Activated CD8-positive, alpha-beta memory T cell treated with anti-CD3 and anti-CD28 coated beads for 1 hour (primary cell): Measurements from ENCODE around the gene UPB1.
"Not testable (repeated sequence)": the region's sequence is repeated elsewhere in the genome, so short reads cannot be mapped to it uniquely, and the experiment has no call there.

ENCODE experiments used
- DNase-seq, 2 donors: peaks; one replicate each; pipeline ENCODE4 v3.0.0-alpha.2; 2020; ENCODE audit warnings: low read depth in 1 of 2; ENCODE audit errors: extremely low read depth in 1 of 2

The UPB1 gene

DNA sequence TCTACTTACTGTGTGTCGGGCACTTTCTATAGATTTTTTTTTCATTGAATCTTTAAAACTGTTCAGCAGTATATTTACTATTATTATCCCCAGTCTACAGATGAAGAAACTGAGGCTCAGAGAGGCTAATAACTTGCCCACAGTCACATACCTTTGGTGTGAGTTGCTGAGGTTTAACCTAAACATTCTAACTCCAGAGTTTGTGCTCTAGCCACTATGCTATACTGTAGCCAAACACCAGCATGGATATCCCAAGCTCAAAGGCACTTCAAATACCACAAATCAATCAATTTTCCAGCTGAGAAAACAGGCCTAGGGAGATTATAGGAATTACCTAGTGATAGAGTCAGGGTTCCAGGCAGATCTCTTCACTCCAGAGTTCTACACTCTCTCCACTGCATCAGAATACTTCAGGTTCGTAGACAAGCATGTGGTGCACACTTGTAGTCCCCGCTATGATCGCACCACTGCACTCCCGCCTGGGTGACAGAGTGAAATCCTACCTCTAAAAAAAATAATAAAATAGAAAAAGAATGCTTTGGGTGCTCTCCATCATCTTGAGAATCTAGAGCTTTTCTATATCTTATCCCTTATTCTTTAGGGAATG is 20.4 kb upstream of the UPB1 start:
- DNase-seq: no peak

DNA sequence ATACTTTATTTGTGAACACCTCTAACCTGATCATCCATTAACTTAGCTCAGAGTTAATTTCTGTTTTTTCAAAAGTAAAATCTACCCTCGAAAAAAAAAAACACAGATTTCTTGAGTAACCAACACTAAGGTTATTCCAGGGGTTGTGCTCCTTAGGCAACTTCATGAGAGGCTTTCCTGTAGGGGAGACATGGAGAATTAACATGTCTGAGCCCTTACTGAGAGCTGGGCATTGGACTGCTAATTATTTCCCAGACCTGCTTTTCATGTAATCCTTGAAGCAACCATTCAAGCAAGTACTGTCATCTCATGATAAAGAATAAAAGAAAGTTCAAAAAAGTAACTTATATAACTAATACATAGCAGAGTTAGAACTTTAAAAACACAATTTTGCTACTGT is 13.5 kb upstream of the UPB1 start:
- no peak for DNase-seq

DNA sequence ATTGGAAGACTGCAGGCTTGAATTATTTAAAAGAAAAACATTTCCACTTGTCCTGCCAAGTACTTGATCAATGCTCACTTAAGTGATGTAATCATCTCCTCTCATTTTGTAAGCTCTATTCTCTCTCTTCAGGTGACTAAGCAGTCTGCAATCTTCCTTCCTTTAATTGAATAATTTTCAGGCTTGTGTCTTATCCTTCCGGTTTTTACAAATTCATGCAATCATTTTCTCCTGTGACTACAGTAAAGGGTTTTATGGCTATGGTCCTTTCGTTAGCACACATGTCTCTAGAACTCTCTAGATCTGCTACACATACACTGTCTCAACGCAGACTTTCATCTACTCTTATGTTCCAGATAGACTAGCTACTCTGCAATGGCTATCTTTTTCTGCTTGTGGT is 12.6 kb upstream of the UPB1 start:
- no peak for DNase-seq

DNA sequence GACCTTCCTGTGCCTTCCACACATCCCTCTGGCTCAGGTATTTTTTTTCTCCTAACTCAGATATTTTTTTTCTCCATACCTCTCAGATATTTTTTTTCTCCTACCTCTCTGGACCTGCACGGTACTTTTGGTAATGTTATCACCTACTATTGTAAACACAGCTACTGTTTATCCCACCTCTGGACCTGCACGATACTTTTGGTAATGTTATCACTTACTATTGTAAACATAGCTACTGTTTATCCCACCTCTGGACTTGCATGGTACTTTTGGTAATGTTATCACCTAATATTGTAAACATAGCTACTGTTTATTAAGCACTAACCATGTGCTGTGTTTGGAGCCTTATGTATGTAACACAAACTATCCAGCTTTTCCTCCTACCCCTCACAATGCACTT is 12.1 kb upstream of the UPB1 start:
- DNase-seq: no peak

DNA sequence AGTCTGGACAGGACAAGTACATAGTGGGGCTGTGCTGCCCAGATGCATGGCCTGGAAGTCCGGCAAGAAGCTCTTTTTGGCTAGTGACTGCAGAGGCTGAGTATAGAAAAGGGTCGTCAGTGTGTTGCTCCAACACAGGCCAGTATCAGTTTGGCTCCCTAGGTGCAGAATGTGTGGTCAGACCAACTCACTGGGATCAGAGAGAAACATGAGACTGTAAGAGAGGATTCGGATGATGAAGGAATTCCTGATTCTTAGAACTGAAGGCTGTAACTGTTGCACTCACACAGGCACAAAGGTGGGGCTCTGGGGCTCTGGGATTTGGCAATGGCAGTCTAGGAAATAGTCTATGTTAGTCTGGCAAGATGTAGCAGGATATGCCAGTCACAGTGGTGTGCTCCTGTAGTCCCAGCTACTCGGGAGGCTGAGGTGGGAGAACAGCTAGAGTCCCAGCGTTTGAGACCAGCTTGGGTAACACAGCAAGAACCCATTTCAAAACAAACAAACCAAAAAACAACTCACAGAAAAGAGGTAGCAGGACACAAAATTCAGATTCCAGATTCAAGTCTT is 11.1 kb upstream of the UPB1 start:
- no peak for DNase-seq

DNA sequence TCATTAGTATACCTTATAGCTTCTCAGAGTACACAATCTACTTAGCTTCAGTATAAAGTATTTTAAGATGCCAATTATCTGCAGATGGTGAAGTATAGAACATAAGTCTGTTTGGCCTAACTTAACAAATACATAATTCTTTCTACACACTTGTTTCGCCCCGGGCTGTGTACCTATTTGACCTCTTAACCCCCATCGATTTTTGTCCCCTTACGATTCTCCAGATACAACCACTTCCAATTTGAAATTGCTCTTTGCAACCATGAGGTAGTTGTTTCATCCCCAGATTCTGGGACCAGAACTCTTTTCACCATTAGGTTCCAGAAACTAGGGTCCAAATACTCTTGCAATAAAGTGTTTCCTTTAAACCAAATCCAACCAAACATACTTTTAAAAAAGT is 10.0 kb upstream of the UPB1 start:
- no peak for DNase-seq

DNA sequence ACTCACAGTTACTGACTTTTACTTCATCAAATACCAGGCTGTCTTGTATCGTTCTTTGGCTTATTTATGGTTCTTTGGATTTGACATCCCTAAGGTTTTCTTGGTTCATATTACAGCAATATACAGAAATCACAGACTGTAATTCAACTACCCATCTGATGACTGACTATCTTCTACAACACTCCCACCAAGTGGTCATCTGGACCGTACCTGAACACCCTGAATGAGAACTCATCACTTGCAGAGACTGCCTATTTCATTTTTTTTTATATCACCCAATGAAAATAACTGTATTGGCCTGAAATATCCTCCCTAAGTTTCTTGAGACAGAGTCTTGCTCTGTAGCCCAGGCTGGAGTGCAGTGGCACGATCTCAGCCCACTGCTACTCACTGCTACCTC is 9.5 kb upstream of the UPB1 start:
- DNase-seq: no peak

DNA sequence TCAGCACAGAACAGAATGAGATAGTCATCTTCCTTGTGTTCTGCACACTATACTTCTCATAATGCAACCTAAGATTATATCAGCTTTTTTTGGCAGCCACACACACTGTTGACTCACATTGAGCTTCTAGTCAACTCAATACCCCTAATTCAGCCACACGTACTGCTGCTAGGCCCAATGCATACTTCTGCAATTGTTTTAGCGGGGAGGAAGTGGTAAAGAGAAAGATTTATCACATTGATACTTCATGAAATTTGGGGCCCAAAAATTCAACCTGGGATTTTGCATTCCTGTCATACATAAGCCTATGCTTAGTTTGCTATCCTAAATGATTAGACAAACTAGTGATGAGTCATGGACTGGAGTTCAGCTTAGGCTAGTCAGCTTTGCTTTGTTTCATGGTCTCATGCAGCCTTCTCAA is 8.6 kb upstream of the UPB1 start:
- DNase-seq: no peak

DNA sequence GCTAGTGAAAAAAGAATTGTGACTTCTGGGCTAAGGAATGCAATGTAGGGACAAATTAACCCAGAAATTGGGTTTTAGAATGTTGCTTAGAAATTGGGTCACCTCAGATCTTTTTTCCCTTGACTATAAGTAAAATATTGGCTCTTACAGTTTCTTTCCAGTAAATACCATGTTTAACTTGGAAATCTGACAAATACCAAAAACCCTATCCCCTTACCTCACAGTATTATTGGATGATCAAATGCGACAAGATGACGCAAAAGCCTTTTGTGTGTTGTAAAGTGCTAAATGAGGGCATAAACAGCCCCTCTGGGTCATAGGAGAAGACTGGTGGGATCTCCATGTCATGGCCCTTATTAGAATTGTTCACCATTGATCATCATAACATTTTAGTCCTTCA is 6.1 kb upstream of the UPB1 start:
- no peak for DNase-seq

DNA sequence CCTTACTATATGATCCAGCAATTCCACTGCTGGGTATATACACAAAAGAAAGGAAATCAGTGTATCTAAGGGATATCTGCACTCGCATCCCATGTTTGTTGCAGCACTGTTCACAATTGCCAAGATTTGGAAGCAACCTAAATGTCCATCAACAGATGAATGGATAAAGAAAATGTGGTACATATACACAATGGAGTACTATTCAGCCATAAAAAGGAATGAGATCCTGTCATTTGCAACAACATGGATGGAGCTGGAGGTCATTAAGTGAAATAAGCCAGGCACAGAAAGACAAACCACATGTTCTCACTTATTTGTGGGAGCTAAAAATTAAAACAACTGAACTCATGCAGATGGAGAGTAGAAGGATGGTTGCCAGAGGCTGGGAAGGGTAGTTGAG is 5.7 kb upstream of the UPB1 start:
- not testable (repeated sequence) for DNase-seq

DNA sequence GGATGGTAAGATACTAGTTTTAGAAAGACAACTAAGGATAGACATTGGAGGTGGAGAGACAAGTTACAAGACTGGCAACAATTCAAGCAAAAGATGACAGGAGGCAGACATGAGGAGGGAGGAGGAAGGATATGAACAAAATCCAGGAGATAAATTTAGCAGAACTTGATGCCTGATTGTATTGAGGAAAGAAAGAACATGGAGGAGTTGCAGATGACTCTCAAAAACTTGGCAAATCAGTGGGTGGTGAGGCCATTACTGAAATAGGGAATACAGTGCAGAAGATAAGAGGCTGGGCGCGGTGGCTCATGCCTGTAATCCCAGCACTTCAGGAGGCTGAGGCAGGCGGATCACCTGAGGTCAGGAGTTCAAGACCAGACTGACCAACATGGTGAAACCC is 2.7 kb upstream of the UPB1 start:
- DNase-seq: no peak

DNA sequence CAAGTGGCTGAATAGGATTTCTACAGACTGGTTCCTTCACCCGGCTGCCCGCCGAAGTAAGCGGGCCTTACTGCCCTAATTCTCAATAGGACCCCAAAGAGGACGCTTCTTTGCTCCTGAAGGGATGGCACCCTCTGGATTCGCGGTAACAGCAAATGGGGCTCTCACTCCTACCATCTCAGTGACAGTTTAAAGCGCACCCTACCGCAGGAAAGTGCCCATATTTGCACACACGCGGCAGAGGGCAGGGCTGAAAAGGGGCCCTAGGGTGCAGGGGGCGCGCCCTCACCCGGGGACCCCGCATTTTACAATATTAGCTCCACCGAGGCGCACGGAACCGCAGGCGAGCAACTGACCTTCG is 985 bp upstream of the UPB1 start:
- no peak for DNase-seq

DNA sequence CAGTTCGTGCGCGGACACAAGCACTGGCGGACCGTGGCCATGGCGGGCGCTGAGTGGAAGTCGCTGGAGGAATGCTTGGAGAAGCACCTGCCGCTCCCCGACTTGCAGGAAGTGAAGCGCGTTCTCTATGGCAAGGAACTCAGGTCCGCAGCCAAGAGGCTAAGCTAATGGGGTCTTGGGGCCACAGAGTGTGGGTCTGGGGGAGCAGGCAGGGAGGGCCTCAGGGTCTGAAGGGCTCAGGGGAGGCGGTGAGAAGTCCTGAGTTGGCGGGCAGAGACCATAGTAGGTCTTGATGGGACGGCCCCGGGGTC is 188 bp downstream of the UPB1 start:
- no peak for DNase-seq

DNA sequence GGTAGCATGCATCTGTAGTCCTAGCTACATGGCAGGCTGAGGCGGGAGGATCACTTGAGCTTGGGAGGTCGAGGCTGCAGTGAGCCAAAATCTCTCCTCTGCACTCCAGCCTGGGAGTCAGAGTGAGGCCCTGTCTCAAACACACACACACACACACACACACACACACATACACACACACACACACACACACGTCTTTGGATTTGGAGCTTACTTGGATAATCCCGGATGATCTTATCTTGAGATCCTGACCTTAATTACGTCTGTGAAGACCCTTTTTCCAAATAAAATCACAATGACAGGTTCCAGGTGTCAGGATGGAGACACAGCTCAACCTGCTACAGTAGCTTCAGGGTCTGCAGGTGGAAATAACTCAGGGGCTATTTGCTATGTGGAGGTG is 1.1 kb downstream of the UPB1 start:
- DNase-seq: no peak

DNA sequence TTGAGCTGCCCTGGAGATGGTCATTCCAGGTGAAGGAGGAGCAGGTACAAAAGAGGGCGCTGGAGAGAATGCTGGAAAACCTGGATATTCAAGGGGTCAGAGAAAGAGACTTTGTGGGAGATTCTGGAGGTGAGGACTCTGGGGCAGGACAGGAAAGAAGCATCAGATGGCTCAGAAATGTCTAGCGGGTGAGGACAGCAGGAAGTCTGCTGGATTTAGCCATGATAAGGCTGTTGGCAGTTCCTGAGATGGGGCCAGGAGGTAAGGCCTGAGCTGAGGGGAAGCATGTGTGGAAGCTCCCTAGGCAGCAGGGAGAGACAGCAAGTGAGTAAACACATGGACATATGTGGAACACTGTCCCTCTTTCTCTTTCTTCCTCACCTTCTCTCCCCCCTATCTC is 1.5 kb downstream of the UPB1 start:
- no peak for DNase-seq

DNA sequence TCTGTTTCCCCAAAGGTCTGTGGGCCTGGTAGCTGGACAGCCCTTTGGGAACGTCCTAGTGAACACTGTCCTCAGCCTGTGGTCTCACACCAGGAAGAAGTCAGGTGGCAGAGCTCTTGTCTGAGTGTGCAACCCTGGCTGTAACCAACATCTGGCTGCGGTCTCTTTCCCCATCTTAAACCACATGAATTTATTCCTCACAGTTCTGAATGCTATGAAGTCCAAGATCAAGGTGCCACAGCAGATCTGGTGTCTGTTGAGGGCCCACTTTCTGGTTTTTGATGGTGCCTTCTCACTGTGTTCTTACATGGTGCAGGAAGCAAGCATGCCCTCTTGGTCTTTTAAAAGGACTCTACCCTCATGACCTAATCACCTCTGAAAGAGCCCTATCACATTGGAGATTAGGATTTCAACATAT is 2.7 kb downstream of the UPB1 start:
- no peak for DNase-seq

DNA sequence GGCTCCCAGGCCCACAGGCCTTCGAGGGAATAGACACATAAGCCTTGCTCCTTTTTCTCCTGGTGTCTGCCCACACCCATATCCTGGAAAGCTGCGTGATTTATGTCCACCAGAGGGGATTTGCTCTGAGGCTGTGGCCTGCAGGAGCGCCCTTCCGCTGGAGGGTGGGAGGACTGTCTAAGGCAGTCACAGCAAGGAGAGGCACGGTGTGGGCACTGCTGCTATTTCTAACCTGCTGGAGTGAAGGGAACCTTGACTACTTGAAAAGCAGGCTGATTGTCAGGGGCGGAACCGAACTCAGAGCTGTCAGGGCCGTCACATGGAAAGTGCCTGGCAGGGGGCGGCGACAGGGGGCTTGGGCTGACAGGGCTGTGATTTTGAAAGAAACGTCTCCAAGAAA is 3.7 kb downstream of the UPB1 start:
- DNase-seq: no peak

DNA sequence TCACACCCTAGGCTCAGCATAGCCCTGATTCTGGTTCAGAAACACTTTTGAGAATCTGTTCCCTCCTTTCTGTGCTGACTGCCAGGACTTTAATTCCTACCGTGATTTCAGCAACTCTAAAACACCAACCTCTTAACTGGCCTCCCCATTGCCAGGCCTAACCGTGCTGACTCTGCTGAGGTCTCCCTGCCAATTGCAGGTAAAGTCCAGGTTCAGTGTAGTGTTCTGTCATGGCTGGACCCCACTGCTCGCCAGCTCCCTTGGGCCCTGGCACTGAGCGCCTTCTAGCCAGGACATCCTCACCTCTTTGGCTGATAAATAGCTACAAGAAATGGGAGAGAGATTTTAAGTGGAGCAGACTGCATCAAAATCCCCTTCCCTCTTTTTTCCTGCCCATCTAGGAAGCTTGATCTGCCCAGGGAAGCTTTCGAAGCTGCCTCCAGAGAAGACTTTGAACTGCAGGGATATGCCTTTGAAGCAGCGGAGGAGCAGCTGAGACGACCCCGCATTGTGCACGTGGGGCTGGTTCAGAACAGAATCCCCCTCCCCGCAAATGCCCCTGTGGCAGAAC is 4.7 kb downstream of the UPB1 start:
- no peak for DNase-seq

DNA sequence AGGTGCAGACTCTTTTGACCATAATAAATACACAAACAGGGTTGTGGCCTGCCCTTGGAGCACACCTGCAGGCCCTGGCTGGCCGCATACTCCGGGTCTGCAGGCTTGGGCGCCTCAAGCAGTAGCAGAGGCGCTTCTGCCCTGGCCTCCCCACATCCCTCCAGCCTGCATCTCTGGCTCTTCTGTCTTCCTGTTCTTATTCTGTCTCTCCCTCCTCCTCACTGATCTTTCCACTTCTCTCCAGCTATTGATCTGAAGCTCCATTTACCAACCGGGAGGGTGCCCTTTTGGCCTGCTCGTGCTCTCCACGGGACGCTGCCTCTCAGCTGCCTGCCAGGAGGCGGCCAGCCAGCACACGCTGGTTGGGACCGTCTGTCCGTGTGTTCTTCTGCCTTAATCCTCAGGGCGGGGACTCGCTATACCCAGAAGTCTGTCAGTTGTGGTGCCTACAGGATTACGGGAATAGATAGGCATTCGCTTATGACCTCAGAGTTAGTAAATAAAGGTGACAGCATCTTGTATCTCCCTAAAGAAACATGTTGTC is 5.2 kb downstream of the UPB1 start:
- no peak for DNase-seq

DNA sequence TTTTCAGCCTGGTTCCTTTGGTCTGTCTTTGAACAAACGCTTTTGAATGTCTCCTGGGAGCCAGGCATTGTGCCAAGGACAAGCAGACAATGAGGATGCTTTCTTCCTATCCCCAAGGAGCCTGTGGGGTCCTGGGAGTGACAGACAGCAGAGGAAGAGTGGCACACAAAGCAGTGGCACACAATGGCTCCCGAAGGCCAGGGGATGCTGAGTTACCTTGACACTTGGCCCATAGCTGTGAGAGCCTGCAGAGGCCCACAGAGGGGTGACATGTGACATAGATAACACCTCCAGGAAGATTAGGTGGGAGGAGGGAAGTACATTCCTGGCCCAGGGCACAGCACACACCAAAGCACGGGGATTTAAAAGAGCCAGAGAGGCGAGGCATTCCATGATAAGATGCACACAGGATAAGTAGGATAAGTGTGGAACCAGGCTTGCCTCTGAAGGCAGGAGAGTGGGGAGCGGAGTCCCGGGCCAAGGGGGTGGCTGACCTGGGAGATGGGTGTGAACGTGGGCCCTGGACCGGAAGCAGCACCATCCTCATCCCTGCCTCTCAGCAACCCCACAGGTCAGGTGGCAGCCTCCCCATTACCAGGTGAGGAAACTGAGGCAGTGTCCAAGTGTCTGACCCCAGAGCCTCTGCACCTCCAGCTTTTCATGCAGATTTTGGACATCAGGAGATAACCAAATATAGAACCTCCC is 6.3 kb downstream of the UPB1 start:
- DNase-seq: no peak

DNA sequence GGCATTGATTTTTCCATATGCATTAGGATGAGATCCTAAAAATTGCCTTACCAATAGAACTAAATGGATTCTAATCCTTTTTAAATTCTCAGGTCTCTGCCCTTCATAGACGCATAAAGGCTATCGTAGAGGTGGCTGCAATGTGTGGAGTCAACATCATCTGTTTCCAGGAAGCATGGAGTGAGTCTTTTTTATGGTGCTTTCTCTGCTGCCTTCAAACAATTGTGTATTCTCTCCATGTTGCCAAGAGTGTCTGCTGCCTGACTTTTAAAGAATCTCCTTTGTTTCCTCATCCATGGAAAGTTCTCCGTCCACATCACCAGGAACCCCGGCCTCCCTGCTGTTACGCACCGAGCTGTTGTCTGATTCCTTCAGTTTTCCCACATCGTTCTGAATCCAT is 6.9 kb downstream of the UPB1 start:
- DNase-seq: no peak

DNA sequence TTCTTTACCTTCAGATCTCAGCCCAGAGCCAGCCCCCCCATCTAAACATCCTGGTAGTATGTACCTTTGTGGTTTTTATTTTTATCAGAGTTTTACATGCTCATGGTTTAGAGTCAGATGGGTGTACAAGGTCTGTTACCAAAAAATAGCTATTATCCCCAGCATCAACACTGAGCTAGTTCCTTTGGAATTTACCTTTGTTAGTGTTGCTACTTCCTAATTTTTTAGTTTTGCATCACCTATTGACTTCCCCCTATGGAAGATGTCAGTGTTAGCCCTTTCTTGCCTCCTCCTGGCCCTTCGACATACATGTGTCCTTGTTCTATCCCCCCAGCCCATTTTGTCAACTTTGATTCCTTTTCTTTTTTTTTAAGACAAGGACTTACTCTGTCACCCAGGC is 7.4 kb downstream of the UPB1 start:
- DNase-seq: no peak
